ENCODE results near the gene LYPD6B.

GRCh38 chr2:149246186-149246585 lies 207.7 kb downstream of the LYPD6B start:
- TF ChIP-seq CTCF (IDR thresholded peaks at IDR 0.05 in 8 of 11, conservative IDR thresholded peaks at IDR 0.05 in 3 of 11) (no peak), POLR2AphosphoS5 (IDR thresholded peaks at IDR 0.05) (no peak)

Data from spleen (tissue), 7 donors.